Stimulated activated naive CD4-positive, alpha-beta T cell (primary cell): Measurements from ENCODE around the gene VPS26A.

Experiments
- DNase-seq, 6 experiments: peaks; one replicate each; lab custom pipeline; 2025; lab: John Stamatoyannopoulos, UW

VPS26A gene

GRCh38 chr10:69176823-69177222 lies 52.8 kb downstream of the VPS26A start:
- DNase-seq = no peak

GRCh38 chr10:69179089-69179742 lies 55.2 kb downstream of the VPS26A start:
- peak in 3 of 6 experiments; percentile 24 to 46 (median 37) for DNase-seq

- DNase-seq = peak; percentile 74 to 94 (median 84)
These were observed 56.0 kb downstream of the VPS26A start, which contains the start of gene SUPV3L1 for GRCh38 chr10:69179743-69180524. TSS of gene SUPV3L1 (plus strand) at chr10:69180234. CDS start at chr10:69180292, 58 bp downstream.

- no peak for DNase-seq
These were observed 56.7 kb downstream of the VPS26A start for GRCh38 chr10:69180525-69181204.

GRCh38 chr10:69181433-69181832 lies 57.5 kb downstream of the VPS26A start:
- DNase-seq = no peak

- no peak for DNase-seq
These were observed 58.0 kb downstream of the VPS26A start for GRCh38 chr10:69182005-69182404.

GRCh38 chr10:69186524-69186923 lies 62.5 kb downstream of the VPS26A start:
- DNase-seq = no peak

- DNase-seq = no peak
These were observed 77.1 kb downstream of the VPS26A start for GRCh38 chr10:69201045-69201444.

- no peak for DNase-seq
These were observed 78.4 kb downstream of the VPS26A start for GRCh38 chr10:69202332-69202731.

GRCh38 chr10:69208761-69209160 lies 84.8 kb downstream of the VPS26A start:
- no peak for DNase-seq

GRCh38 chr10:69209787-69210484 lies 86.0 kb downstream of the VPS26A start:
- DNase-seq = no peak

- DNase-seq = no peak
These were observed 87.1 kb downstream of the VPS26A start for GRCh38 chr10:69211104-69211503.

- no peak for DNase-seq
These were observed 87.5 kb downstream of the VPS26A start for GRCh38 chr10:69211524-69211923.

GRCh38 chr10:69213591-69214311 lies 89.8 kb downstream of the VPS26A start:
- no peak for DNase-seq

GRCh38 chr10:69214666-69215131 lies 90.7 kb downstream of the VPS26A start:
- DNase-seq = no peak

GRCh38 chr10:69215405-69216171 lies 91.6 kb downstream of the VPS26A start:
- DNase-seq = peak in 1 of 6 experiments; percentile 28

GRCh38 chr10:69216577-69217118 lies 92.7 kb downstream of the VPS26A start:
- DNase-seq = no peak

- DNase-seq = no peak
These were observed 93.3 kb downstream of the VPS26A start for GRCh38 chr10:69217119-69217754.

GRCh38 chr10:69218831-69219230 lies 94.9 kb downstream of the VPS26A start:
- DNase-seq = no peak

GRCh38 chr10:69220041-69220451 lies 96.1 kb downstream of the VPS26A start, which contains the start of gene HKDC1:
TSS of gene HKDC1 (plus strand) at chr10:69220332. CDS start at chr10:69220436, 104 bp downstream.
- DNase-seq = no peak
